H1 (cell line): ENCODE data around the gene ERO1A. TPM values are rescaled to one million over a fixed set of nuclear protein-coding genes. Genes with fewer than 3 reads are reported as not detected.

Experiments
- CHD2 ChIP-seq: IDR thresholded peaks from 2 replicates; pipeline ENCODE4 v1.6.1; 2012; ENCODE audit warnings: low read length, improper control_type of control experiment
- CTBP2 ChIP-seq: IDR thresholded peaks from 2 replicates; pipeline ENCODE4 v1.7.0; 2011; ENCODE audit warnings: borderline replicate concordance, mild to moderate bottlenecking, moderate library complexity, mixed read lengths, low read length; ENCODE audit not compliant: insufficient read depth, insufficient read length
- EZH2 ChIP-seq: fragments of 200-600 bp; sonication (generic); IDR thresholded peaks from 2 replicates; pipeline ENCODE4 v1.7.1; 2012; ENCODE audit warnings: low read depth, mild to moderate bottlenecking, moderate library complexity, low read length, inconsistent platforms; ENCODE audit not compliant: severe bottlenecking
- SIN3A ChIP-seq, 2 experiments: IDR thresholded peaks in 1 of 2; conservative IDR thresholded peaks in 1 of 2; 2 replicates each; pipeline ENCODE4 v1.6.1; 2011 to 2012; ENCODE audit warnings: low read length in 2 of 2, improper control_type of control experiment in 1 of 2, low read depth in 1 of 2, mild to moderate bottlenecking in 1 of 2
- SIRT6 ChIP-seq: IDR thresholded peaks from one replicate; pipeline ENCODE4 v1.7.1; 2012; ENCODE audit warnings: low read length, inconsistent platforms
- SIX5 ChIP-seq: IDR thresholded peaks from 2 replicates; pipeline ENCODE4 v1.6.1; 2011; ENCODE audit warnings: mild to moderate bottlenecking, low read depth, low read length
- polyA plus RNA-seq, 7 experiments: library from polyadenylated mRNA; depleted of rRNA in 3 of 7; stranded (reverse) in 5 of 7; unstranded in 2 of 7; fragments of >200 nt in 5 of 7; fragments of 200-250 nt in 2 of 7; gene quantifications; 1 replicate in 5 of 7; 2 replicates in 1 of 7; 4 replicates in 1 of 7; pipeline versions ENCODE4 v1.2.1 to v1.2.3, GENCODE V29; 2011 to 2013; ENCODE audit warnings: missing spikeins in 2 of 7, mixed read lengths in 2 of 7
- total RNA-seq: library from RNA; stranded (reverse); fragmentation: NEBNext Ultra II Directional; extraction: Animal tissue kit (Norgen Biotek cat#: 25700); gene quantifications from 2 replicates; pipeline ENCODE4 v1.2.1, GENCODE V29; 2021
- TF ChIP-seq, protein P1 (sequence below): fragments of 300-600 bp; sonication (generic); IDR thresholded peaks from 2 replicates; pipeline ENCODE4 v1.7.1; 2012; ENCODE audit warnings: low read length, moderate library complexity, mild to moderate bottlenecking, inconsistent platforms; ENCODE audit not compliant: insufficient replicate concordance
- TF ChIP-seq, protein P2 (sequence below): IDR thresholded peaks from 2 replicates; pipeline ENCODE4 v1.6.1; 2012; ENCODE audit warnings: inconsistent platforms
- TF ChIP-seq, protein P3 (sequence below), 3 experiments: IDR thresholded peaks; 1 replicate in 2 of 3; 2 replicates in 1 of 3; pipeline versions ENCODE4 v1.5.1 to v1.6.1; 2011; ENCODE audit warnings: low read length in 3 of 3, mild to moderate bottlenecking in 3 of 3, inconsistent platforms in 2 of 3, low read depth in 1 of 3, moderate library complexity in 1 of 3; ENCODE audit not compliant: insufficient read depth in 1 of 3; ENCODE audit errors: control extremely low read depth in 1 of 3

The ERO1A gene
- total and polyA plus RNA-seq, 2 of the 8 experiments (the other 6 are each of a cell fraction or from before 2014, with no cell fraction given) = 15.7 to 42.0 TPM

DNA sequence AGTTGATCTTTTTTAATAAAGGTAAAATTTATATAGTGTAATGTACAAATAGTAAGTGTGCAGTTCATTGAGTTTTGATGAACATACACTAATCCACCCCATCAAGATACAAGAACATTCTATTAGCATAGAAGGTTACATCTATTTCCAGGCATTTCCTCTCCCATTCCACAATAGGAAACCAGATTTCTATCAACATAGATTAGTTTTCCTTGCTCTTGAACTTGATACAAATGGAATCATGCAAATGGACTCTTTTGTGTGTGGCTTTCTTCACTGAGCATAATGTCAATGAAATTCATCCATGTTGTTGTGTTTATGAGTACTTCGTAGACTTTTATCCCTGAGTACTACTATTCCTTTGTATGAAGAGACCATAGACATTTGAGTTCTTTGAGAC is 45.4 kb upstream of the ERO1A start (continued):
- TF ChIP-seq, protein P1, sequence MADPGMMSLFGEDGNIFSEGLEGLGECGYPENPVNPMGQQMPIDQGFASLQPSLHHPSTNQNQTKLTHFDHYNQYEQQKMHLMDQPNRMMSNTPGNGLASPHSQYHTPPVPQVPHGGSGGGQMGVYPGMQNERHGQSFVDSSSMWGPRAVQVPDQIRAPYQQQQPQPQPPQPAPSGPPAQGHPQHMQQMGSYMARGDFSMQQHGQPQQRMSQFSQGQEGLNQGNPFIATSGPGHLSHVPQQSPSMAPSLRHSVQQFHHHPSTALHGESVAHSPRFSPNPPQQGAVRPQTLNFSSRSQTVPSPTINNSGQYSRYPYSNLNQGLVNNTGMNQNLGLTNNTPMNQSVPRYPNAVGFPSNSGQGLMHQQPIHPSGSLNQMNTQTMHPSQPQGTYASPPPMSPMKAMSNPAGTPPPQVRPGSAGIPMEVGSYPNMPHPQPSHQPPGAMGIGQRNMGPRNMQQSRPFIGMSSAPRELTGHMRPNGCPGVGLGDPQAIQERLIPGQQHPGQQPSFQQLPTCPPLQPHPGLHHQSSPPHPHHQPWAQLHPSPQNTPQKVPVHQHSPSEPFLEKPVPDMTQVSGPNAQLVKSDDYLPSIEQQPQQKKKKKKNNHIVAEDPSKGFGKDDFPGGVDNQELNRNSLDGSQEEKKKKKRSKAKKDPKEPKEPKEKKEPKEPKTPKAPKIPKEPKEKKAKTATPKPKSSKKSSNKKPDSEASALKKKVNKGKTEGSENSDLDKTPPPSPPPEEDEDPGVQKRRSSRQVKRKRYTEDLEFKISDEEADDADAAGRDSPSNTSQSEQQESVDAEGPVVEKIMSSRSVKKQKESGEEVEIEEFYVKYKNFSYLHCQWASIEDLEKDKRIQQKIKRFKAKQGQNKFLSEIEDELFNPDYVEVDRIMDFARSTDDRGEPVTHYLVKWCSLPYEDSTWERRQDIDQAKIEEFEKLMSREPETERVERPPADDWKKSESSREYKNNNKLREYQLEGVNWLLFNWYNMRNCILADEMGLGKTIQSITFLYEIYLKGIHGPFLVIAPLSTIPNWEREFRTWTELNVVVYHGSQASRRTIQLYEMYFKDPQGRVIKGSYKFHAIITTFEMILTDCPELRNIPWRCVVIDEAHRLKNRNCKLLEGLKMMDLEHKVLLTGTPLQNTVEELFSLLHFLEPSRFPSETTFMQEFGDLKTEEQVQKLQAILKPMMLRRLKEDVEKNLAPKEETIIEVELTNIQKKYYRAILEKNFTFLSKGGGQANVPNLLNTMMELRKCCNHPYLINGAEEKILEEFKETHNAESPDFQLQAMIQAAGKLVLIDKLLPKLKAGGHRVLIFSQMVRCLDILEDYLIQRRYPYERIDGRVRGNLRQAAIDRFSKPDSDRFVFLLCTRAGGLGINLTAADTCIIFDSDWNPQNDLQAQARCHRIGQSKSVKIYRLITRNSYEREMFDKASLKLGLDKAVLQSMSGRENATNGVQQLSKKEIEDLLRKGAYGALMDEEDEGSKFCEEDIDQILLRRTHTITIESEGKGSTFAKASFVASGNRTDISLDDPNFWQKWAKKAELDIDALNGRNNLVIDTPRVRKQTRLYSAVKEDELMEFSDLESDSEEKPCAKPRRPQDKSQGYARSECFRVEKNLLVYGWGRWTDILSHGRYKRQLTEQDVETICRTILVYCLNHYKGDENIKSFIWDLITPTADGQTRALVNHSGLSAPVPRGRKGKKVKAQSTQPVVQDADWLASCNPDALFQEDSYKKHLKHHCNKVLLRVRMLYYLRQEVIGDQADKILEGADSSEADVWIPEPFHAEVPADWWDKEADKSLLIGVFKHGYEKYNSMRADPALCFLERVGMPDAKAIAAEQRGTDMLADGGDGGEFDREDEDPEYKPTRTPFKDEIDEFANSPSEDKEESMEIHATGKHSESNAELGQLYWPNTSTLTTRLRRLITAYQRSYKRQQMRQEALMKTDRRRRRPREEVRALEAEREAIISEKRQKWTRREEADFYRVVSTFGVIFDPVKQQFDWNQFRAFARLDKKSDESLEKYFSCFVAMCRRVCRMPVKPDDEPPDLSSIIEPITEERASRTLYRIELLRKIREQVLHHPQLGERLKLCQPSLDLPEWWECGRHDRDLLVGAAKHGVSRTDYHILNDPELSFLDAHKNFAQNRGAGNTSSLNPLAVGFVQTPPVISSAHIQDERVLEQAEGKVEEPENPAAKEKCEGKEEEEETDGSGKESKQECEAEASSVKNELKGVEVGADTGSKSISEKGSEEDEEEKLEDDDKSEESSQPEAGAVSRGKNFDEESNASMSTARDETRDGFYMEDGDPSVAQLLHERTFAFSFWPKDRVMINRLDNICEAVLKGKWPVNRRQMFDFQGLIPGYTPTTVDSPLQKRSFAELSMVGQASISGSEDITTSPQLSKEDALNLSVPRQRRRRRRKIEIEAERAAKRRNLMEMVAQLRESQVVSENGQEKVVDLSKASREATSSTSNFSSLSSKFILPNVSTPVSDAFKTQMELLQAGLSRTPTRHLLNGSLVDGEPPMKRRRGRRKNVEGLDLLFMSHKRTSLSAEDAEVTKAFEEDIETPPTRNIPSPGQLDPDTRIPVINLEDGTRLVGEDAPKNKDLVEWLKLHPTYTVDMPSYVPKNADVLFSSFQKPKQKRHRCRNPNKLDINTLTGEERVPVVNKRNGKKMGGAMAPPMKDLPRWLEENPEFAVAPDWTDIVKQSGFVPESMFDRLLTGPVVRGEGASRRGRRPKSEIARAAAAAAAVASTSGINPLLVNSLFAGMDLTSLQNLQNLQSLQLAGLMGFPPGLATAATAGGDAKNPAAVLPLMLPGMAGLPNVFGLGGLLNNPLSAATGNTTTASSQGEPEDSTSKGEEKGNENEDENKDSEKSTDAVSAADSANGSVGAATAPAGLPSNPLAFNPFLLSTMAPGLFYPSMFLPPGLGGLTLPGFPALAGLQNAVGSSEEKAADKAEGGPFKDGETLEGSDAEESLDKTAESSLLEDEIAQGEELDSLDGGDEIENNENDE = no peak
- no peak for TF ChIP-seq CHD2
- TF ChIP-seq, protein P2, sequence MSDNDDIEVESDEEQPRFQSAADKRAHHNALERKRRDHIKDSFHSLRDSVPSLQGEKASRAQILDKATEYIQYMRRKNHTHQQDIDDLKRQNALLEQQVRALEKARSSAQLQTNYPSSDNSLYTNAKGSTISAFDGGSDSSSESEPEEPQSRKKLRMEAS = no peak
- TF ChIP-seq CTBP2 = no peak
- no peak for TF ChIP-seq SIX5
- TF ChIP-seq, protein P3, sequence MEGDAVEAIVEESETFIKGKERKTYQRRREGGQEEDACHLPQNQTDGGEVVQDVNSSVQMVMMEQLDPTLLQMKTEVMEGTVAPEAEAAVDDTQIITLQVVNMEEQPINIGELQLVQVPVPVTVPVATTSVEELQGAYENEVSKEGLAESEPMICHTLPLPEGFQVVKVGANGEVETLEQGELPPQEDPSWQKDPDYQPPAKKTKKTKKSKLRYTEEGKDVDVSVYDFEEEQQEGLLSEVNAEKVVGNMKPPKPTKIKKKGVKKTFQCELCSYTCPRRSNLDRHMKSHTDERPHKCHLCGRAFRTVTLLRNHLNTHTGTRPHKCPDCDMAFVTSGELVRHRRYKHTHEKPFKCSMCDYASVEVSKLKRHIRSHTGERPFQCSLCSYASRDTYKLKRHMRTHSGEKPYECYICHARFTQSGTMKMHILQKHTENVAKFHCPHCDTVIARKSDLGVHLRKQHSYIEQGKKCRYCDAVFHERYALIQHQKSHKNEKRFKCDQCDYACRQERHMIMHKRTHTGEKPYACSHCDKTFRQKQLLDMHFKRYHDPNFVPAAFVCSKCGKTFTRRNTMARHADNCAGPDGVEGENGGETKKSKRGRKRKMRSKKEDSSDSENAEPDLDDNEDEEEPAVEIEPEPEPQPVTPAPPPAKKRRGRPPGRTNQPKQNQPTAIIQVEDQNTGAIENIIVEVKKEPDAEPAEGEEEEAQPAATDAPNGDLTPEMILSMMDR (IDR thresholded peaks at IDR 0.05; ENCODE audit: control extremely low read depth in 1 of 3, insufficient read depth in 1 of 3, low read depth in 1 of 3, low read length in 3 of 3) = no peak
- no peak for TF ChIP-seq SIN3A (conservative IDR thresholded peaks at IDR 0.05 in 1 of 2, IDR thresholded peaks at IDR 0.05 in 1 of 2; ENCODE audit: low read depth in 1 of 2, low read length in 2 of 2)
- no peak for TF ChIP-seq EZH2
- no peak for TF ChIP-seq SIRT6
